ENCODE data around the gene PNPLA2.
A peak's percentile ranks its signal among the peaks of the same experiment; 100 is the strongest.

PNPLA2 gene

DNA sequence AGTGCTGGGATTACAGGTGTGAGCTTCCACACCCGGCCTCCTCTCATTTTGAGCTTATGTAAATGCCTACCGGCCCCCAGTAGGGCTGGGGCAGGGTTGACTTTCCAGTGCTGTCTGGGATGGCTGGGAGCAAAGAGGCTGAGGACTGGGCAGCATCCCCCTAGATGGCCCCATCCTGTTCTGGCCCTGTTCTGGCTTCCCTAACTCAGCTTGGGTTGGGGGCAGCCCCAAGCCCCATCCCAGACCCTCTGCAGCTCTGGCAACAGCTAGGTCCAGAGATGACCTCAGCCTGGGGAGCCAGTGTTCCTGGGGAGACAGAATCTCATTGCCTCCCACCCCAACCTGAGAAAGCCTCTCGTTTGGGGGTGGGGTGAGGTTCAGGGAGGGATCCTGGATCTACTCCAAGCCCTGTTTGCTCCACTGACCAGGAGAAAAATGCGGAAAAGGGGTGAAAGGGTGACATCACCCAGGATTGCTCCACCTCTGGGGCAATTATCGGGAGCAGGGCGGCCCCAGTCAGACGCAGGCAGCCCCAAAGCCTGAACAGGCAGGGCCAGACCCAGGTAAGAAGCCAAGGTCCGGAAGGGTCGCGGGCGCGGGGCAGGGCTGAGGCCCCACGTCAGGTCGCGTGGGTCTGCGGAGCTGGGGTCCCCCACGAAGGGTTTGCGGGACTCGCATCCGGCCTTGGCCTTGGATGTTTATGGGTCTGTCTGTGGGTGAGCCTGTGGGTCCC is at the start of gene PNPLA2:
Gene PNPLA2, plus strand, starts transcription at position 519 of the 733 bp plus-strand sequence. CDS start 805 bp downstream, outside the sequence.
- no peak for DNase-seq

DNA sequence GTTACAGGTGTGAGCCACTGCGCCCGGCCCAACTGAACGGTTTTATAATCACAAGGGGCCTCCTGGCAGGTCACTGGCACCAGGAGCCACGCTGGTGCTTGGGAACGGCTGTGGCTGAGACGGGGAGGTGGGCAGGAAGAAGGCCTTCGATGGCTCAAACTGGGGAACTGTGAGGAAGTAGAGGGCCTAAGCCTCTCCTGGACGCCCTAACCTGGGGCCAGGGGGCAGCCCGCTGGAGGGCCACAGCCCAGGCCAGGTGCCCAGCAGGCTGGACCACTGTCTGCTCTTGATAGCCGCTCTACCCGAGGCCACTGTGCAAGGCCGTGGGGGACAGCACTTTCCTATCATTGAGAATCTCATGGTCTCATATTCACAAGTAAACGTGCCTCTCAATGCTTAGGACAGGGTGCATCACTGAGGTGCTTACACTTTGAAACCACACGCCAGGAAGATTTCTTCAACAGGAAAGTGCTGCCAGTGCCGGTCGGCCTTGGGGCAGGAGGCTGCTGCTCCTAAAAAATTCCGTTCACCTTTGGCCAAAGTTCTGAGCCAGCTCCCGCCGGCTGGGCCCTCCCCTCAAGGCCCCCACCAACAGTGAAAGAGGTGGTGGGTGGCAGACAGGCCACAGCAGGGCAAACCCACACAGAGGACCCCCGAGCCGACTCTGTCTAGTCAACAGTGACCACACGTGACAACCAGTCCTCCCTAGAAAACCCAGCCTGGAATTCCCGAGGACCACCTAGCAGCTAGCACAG is 48.6 kb upstream of the PNPLA2 start:
- no peak for DNase-seq

DNA sequence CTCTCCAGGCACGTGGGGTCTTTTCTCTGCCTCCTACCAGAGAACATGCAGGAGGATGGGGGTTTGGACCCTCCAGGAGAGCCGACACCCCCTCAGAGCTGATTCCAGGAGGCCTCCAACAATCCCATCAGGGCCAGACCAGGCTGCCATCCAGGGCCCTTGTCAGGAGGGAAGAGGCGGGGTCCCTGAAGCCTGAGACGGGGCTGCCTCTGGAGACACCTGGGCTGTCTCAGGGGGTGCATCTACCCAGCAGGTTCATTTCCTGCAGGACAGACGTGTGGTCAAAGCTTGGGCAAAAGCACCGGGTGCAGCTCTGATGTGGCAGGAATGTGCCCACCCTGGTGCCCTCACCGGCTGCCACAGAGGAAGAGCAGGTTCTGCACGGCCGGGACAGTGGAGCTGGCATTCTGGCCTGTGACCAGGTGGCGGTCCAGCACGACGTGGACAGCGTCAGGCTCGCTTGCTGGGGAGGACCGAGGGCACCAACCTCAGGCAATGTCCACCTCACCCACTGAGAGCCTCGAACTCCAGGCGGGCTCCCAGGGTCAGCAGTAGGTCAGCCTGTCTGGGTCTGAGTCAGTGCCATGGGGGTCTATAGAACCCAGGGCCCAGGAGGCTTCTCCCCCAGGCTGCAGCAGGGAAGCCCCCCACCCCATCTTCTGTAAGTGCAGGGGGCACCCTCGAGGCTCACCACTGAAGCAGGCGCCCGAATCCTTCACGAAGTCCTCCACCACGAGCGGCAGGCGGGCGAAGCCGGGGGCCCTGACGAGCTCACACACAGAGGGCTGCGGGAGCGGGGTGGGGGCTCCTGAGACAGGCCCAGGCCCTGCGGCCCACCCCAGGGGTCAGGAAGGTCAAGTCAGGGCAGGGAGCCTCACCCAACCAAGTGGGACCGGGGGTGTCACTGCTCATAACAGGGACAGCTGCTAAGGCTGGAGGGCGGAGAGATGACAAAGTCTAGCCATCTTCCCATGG is 47.8 kb upstream of the PNPLA2 start:
- no peak for DNase-seq

GRCh38 chr11:771617-772204 is 47.0 kb upstream of the PNPLA2 start:
- DNase-seq = no peak

- no peak for DNase-seq
These were observed 46.0 kb upstream of the PNPLA2 start for GRCh38 chr11:772429-773390.

DNA sequence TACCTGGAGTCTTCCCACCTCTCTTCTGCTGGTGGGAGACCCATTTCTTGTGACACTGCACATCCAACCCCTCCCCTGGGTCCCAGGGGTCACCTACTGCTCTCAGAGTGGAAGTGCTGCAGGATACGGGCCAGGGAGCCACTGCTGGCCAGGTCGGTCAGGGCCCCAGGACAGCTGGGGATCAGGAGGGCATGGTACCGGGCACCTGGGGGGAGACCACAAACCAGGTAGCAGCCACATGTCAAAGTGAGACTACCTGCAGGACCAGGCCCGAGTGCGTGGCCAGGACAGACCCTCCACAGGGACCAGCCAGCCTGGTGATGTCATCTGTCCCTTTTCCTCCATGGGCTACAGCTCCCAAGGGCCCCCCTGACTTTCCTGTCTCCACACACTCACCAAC is 45.3 kb upstream of the PNPLA2 start:
- DNase-seq = no peak

- DNase-seq = no peak
These were observed 44.9 kb upstream of the PNPLA2 start for GRCh38 chr11:773830-774229.

DNA sequence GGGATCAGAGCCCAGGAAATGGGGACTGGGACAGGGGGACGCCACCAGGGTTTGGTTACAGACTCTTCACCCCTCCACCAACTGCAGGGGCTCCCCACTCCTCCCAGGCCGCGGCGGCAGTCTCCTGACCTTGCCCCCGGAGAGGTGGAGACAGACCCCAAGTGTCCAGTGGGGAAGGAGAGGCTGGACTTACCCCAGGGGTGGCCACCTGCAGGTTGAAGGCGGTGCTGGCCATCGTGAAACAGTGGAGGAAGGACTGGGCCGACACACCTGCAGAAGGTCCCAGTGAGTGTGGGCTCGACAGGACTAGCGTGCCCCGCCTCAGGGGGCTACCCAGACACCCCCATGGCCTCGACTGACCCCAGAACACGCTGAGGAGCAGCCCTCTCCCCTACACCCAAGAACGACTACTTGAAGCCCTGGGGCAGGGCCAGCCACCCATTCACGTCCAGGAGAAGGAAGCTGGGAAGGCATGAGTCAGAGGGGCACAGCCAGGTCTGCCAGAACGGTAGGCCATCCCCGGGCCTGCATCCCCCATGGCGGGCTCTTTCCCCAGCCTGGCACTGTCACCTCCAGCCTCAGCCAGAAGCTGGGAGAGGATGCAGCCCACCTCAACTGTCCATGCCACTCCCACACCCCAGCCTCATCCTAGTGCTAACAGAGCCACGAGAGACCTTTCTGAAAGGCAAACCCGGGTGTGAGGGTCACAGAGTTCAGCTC is 43.7 kb upstream of the PNPLA2 start:
- DNase-seq = no peak

DNA sequence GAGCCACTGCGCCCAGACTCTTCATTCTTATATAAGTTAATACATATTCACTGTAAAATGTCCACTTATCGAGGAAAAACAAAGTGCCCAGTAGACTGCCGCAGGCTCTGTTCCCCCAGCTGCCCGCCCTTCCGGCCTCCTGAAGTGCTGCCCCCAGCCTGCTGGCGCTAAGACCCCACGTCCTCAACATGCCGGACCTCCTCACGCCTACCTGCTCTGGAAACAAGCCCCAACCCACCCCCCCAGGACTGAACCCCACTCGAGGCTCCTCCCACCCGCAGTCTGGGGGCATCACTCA is 42.5 kb upstream of the PNPLA2 start:
- no peak for DNase-seq

- no peak for DNase-seq
These were observed 42.0 kb upstream of the PNPLA2 start for GRCh38 chr11:776561-777287.

DNA sequence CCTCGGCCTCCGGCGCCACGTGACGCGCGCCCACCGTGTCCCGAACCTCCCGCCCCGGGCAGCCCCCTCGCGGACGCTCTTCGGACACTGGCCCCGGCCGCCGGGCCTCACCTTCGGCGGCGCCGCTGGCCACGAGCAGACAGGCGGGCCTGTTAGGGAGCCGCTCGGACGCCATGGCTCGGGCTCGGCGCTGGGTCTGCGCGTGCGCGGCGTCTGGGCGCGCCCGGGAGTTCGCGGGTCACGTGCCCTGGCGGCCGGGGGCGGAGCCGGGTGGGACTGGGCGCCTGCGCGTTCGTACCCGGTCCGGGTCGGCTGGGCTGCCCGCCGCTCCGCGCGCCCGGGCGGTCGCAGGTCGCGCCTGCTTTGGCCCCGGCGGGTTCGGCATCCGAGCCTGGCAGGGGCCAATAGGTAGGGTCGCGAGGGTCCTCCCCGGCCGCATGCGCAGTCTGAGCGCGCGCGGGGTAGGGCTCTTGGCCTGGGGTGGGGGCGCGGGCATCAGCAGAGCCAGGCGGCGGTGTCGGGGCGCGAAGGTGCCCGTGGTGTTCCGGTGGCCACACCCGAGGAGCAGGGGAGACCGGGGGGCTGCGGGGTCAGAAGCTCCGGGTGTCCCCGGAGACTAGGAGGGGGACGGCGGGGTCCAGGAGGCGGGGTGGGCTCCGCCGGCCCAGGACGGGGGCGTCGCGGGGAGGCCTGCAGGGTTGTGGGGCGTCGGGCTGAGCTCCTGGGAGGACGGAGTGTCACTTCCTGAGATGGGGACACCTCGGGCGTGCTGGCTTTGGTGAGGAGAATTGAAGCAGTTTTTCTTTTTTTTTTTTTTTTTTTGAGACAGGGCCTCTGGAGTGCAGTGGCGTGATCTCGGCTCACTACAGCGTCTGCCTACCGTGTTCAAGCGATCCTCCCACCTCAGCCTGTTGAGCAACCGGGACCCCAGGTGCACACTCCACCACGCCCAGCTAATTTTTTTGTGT is 41.1 kb upstream of the PNPLA2 start, which contains the start of gene GATD1:
Gene GATD1, minus strand, starts transcription at position 200 of the 968 bp plus-strand sequence. Its CDS starts 25 bp downstream, at position 175.
- peak; percentile 98 for DNase-seq

DNA sequence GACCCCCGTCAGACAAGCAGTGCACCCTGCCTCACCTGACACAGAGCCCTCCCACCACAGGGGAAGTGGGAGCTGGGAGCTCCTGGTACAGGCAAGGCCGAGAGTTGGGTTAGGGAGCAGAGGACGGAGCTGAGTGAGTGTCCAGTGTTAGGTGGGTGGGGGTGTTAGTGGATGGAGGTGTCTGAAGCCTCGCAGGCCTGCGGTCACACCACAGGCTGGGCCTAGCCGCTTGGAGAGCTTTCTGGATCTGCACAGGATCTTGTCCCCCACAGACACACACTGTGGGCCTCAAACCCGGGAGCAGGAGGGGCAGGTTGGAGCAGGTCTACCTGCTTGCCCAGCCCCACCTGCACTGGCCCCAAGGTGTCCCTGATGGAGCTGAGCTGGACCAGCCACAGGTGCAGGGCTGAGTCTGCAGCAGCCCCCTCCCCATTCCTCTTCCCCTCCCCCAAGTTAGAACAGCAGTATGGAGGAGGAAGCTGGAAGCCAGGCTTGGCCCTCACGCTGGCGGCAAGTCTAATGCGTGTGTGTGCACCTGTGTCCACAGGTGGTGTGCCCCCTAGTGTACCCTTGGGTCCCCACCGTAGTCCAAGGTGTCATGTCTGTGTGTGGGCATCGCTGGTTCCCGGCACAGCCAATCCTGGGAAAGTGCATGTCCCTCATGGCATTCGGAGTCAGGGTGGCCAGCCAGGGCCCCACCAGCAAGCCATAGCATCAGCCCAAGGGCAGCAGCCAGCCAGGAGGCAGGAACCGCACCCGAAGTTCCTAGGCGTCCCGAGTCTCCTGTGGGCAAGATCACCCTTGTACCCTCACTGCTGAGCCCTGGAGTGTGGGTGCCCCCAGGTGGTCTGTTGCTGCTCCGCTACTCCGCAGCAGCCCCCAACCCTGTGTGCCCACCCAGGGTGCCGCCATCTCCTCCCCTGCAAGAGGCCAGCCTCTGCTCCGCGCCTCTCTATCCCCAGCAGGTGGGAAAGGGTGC is 39.4 kb upstream of the PNPLA2 start:
- DNase-seq = no peak

DNA sequence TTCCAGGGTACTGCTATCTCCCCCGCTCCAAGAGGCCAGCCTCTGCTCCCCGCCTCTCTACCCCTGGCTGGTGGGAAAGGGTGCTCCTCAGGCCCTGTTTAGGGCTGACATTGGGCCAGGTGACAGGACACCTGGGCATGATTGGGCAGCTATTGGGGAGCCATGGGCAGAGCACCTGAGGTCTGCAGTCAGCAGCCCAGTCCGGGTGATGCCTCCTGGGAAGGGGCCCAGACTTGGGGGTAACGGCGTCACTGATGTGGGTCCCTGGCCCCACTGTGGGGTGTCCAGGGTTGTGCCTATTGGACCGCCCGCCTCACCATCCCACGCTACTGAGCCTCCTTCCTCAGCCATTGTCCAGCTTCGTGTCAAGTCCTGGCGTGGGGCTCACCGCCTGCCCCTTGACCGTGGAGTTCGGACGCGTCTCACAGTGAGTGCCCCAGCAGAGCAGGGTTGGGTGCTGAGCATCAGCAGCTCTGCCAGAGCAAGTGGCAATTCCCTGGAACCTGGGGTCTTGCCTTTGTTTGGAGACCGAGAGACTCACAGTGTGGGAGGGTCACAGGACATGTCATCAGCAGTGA is 38.7 kb upstream of the PNPLA2 start:
- no peak for DNase-seq

- DNase-seq = no peak
These were observed 36.2 kb upstream of the PNPLA2 start for GRCh38 chr11:782264-783174.

GRCh38 chr11:783581-784015 is 35.1 kb upstream of the PNPLA2 start:
- DNase-seq = no peak

Data from activated effector memory CD4-positive, alpha-beta T cell treated with anti-CD3 and anti-CD28 coated beads, Interleukin-2, amount 50 U/mL, for 16 hours (primary cell).